ENCODE measurements around the gene LMBRD2. TPM values are rescaled to one million over a fixed set of nuclear protein-coding genes. Genes with fewer than 3 reads are reported as not detected.

Gene LMBRD2
- total and polyA plus RNA-seq, 9 of the 15 experiments (the other 6 are each of a cell fraction or from before 2014, with no cell fraction given) = 2.1 to 24.2 (median 10.6) TPM

DNA sequence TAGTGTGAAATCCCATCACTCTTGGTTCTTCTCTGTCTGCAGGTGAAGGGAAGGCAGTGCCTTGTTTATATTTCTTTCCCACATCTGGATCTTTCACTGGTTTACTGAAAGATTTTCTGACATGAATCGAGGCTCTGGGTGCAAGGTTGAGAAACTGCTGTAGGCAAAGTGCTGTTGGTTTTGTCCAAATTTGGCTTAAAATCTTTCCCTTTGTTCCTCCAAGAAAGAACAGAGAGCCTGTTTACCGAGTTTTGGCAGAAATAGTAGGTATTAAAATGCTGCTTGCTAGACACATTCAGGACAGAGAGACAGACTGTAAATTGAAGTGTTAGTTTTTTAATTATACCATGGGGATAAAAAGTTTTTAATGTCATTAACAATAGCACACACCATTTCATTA, 21.7 kb upstream of the LMBRD2 start:
- H3K9me1 ChIP-seq (ENCODE audit: control insufficient read depth, insufficient read depth, low read length) = no peaks in the 10 kb centered on the region
- peaks cover 96% of the 10 kb centered on the region for H3K36me3 ChIP-seq (ENCODE audit: control insufficient read depth, insufficient read depth, low read length)
- in situ Hi-C loops (cut with MboI) (no loop called here), intact Hi-C loops (cut with micrococcal nuclease) (loop anchor here (10.0 kb wide), 2 partner anchors 209 to 221 kb away; no protein-coding TSS in a partner anchor)
- 60% methylated on average over 2 of the region's 2 CpGs for WGBS (ENCODE audit: insufficient coverage, low coverage, missing lambda C conversion rate)
- no peaks in the 10 kb centered on the region for H4K20me1 ChIP-seq (replicated peaks; ENCODE audit: control insufficient read depth, insufficient read depth, low read length)
- BruUV-seq (replicated peaks) = no TSS peak
- ChIA-PET POLR2A (interaction anchor here (0.6 kb wide), 1 partner anchor 107 kb away, joined by 5 read pairs; no protein-coding TSS in a partner anchor), CTCF (ENCODE audit: low intra/inter-chr PET ratio) (interaction anchor here (0.6 kb wide), 1 partner anchor 334 kb away, joined by 3 read pairs; no protein-coding TSS in a partner anchor)
- ATAC-seq = no peak
- H3K9me3 ChIP-seq (replicated peaks; ENCODE audit: control insufficient read depth, insufficient read depth, low read depth, low read length) = no peaks in the 10 kb centered on the region
- H3K79me2 ChIP-seq (ENCODE audit: control insufficient read depth, insufficient read depth, low read length) = no peaks in the 10 kb centered on the region
- FAIRE-seq = no peak
- H2AFZ ChIP-seq (ENCODE audit: low read depth, low read length) = no peak overlapping the region
- no peak overlapping the region for H3K9ac ChIP-seq (ENCODE audit: insufficient read depth in 1 of 2, low read depth in 2 of 2, low read length in 2 of 2)
- no peak overlapping the region for H3K4me2 ChIP-seq (ENCODE audit: insufficient read depth, low read length)
- no peak for DNase-seq (ENCODE audit: extremely low read depth in 1 of 4, low spot score in 3 of 4)
- no peak overlapping the region for H3K4me3 ChIP-seq
- H3K27me3 ChIP-seq (ENCODE audit: control insufficient read depth in 2 of 2, insufficient read depth in 2 of 2, low read length in 2 of 2) = no peaks in the 10 kb centered on the region
- H3K27ac ChIP-seq (ENCODE audit: extremely low read depth, low read depth, low read length) = no peak overlapping the region
- no peaks in the 10 kb centered on the region for H3K4me1 ChIP-seq (replicated peaks in 1 of 2; ENCODE audit: control insufficient read depth in 2 of 2, insufficient read depth in 2 of 2, low read length in 2 of 2)
- TF ChIP-seq ETV6 (IDR thresholded peaks at IDR 0.05; ENCODE audit: borderline replicate concordance in 1 of 2, low read depth in 2 of 2, low read length in 1 of 2) (no peak), ETV6 (CRISPR knock-in tag; IDR thresholded peaks at IDR 0.05; ENCODE audit: borderline replicate concordance) (no peak), ZBTB17 (CRISPR knock-in tag; IDR thresholded peaks at IDR 0.05) (no peak), ADNP (tag; IDR thresholded peaks at IDR 0.05) (no peak), HIVEP1 (CRISPR knock-in tag; IDR thresholded peaks at IDR 0.05) (no peak), ZNF75A (CRISPR knock-in tag; IDR thresholded peaks at IDR 0.05) (no peak), SMAD3 (CRISPR knock-in tag; conservative IDR thresholded peaks at IDR 0.05) (no peak), POU5F1 (IDR thresholded peaks at IDR 0.05; ENCODE audit: borderline replicate concordance, low read depth, low read length, partially characterized antibody) (no peak), COPS2 (conservative IDR thresholded peaks at IDR 0.05) (no peak), RBM14 (IDR thresholded peaks at IDR 0.05; ENCODE audit: borderline replicate concordance, insufficient read depth, low read depth, low read length) (no peak), IFI16 (CRISPR knock-in tag; IDR thresholded peaks at IDR 0.05) (no peak), ZNF41 (CRISPR knock-in tag; conservative IDR thresholded peaks at IDR 0.05) (no peak), ZNF140 (CRISPR knock-in tag; IDR thresholded peaks at IDR 0.05) (no peak)
- TF ChIP-seq, protein P1, sequence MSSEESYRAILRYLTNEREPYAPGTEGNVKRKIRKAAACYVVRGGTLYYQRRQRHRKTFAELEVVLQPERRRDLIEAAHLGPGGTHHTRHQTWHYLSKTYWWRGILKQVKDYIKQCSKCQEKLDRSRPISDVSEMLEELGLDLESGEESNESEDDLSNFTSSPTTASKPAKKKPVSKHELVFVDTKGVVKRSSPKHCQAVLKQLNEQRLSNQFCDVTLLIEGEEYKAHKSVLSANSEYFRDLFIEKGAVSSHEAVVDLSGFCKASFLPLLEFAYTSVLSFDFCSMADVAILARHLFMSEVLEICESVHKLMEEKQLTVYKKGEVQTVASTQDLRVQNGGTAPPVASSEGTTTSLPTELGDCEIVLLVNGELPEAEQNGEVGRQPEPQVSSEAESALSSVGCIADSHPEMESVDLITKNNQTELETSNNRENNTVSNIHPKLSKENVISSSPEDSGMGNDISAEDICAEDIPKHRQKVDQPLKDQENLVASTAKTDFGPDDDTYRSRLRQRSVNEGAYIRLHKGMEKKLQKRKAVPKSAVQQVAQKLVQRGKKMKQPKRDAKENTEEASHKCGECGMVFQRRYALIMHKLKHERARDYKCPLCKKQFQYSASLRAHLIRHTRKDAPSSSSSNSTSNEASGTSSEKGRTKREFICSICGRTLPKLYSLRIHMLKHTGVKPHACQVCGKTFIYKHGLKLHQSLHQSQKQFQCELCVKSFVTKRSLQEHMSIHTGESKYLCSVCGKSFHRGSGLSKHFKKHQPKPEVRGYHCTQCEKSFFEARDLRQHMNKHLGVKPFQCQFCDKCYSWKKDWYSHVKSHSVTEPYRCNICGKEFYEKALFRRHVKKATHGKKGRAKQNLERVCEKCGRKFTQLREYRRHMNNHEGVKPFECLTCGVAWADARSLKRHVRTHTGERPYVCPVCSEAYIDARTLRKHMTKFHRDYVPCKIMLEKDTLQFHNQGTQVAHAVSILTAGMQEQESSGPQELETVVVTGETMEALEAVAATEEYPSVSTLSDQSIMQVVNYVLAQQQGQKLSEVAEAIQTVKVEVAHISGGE (CRISPR knock-in tag; IDR thresholded peaks at IDR 0.05) = no peak
- TF ChIP-seq, protein P2, sequence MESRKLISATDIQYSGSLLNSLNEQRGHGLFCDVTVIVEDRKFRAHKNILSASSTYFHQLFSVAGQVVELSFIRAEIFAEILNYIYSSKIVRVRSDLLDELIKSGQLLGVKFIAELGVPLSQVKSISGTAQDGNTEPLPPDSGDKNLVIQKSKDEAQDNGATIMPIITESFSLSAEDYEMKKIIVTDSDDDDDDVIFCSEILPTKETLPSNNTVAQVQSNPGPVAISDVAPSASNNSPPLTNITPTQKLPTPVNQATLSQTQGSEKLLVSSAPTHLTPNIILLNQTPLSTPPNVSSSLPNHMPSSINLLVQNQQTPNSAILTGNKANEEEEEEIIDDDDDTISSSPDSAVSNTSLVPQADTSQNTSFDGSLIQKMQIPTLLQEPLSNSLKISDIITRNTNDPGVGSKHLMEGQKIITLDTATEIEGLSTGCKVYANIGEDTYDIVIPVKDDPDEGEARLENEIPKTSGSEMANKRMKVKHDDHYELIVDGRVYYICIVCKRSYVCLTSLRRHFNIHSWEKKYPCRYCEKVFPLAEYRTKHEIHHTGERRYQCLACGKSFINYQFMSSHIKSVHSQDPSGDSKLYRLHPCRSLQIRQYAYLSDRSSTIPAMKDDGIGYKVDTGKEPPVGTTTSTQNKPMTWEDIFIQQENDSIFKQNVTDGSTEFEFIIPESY (CRISPR knock-in tag; IDR thresholded peaks at IDR 0.05) = no peak
- TF ChIP-seq, protein P3, sequence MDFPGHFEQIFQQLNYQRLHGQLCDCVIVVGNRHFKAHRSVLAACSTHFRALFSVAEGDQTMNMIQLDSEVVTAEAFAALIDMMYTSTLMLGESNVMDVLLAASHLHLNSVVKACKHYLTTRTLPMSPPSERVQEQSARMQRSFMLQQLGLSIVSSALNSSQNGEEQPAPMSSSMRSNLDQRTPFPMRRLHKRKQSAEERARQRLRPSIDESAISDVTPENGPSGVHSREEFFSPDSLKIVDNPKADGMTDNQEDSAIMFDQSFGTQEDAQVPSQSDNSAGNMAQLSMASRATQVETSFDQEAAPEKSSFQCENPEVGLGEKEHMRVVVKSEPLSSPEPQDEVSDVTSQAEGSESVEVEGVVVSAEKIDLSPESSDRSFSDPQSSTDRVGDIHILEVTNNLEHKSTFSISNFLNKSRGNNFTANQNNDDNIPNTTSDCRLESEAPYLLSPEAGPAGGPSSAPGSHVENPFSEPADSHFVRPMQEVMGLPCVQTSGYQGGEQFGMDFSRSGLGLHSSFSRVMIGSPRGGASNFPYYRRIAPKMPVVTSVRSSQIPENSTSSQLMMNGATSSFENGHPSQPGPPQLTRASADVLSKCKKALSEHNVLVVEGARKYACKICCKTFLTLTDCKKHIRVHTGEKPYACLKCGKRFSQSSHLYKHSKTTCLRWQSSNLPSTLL (IDR thresholded peaks at IDR 0.05) = no peak
